Right hindlimb (tissue), 1 donor: ENCODE data around the gene FBXO33.

ENCODE experiments used
- DNase-seq: peaks from one replicate; pipeline ENCODE4 v3.0.0-alpha.2; 2018

FBXO33 gene

DNA sequence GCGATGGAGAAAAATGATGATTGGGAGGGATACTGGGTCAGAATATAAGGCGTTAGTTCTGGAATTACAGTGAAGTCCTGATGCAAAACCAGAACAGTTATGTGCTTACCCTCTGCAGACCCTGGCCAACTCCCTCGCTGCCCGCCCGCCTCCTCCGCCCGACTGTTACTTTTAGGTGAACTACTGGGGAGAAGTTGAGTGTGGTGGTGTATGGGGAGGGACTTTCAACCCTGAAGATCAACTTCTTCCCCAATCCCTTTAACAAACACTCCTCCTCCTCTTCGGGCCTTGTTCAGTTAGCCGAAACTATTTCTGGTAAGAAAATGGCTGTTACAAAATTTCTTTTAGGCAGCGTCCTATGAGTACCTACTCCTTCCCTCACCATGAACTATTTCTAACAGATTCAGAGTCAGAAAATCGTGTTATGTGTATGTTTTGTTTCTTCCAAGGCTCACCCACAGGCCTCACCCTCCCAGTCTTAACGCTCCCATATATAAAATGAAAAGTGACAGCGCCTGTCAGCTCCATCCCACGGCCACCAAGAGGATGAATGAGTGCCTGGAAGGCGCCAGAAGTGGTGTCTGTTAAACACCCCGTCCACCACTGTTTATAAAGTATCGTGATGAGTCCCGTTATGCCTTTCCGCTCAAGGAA is 1.3 kb downstream of the FBXO33 start:
- DNase-seq, result no peak

DNA sequence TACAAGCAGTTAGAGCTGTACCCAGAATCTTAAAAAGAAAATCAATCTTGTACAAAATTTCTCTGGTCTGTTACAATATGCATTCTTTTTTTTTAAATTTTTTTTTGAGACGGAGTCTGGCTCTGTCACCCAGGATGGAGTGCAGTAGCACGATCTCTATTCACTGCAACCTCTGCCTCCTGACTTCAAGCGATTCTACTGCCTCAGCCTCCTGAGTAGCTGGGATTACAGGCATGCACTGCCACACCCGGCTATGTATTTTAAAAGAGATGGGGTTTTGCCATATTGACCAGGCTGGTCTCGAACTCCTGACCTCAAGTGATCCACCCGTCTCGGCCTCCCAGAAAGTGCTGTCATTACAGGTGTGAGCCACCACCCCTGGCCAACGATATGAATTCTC is 4.1 kb downstream of the FBXO33 start:
- no peak for DNase-seq

DNA sequence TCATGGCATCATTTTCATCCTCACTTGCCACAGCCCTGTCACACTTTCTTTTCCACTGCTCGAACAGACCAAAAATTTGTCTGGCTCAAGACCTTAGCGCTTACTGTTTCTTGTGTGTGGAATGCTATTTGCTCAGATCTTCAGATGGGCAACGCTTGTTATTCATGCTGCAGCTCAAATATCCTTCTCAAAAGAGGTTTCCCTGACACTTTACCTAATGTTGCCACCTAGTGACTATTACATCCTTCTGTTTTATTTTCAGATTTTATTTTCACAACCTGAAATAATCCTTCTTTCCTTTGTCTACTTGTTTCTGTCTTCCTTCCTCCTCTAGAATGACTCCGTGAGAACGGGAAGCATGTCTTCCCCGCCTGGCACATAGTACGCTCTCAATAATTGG is 5.6 kb downstream of the FBXO33 start:
- DNase-seq, result no peak

DNA sequence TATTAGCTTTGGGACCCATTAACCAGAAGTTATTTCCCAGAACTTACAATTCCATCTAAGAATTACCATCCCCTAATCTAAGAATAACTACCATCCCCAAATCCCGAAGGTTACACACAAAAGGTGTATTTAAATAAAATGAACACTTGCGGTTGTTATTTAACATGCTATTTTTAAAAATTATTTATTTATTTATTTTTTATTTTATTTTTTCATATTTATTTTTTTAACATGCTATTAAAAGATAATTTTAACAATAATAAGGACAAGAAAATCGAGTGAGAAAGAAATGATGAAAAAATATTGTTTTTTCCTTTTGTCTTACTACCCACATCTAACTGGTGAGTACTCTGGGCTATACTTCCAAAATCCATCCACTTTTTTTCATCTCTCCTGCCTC is 6.3 kb downstream of the FBXO33 start:
- no peak for DNase-seq

DNA sequence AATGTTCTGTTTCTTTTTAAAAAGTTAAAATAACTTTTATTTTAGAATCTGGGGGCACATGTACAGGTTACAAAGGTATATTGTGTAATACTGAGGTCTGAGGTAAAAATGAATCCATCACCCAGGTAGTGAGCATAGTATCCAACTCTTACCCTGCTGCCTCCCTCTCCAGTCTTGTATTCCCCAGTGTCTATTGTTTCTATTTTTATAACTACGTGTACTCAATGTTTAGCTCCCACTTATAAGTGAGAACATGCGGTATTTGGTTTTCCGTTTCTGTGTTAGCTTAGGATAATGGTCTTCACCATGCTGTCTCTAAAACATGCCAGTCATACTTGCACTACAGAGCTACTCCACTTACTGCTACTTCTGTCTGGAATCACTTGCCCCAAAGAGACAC is 8.4 kb downstream of the FBXO33 start:
- no peak for DNase-seq

DNA sequence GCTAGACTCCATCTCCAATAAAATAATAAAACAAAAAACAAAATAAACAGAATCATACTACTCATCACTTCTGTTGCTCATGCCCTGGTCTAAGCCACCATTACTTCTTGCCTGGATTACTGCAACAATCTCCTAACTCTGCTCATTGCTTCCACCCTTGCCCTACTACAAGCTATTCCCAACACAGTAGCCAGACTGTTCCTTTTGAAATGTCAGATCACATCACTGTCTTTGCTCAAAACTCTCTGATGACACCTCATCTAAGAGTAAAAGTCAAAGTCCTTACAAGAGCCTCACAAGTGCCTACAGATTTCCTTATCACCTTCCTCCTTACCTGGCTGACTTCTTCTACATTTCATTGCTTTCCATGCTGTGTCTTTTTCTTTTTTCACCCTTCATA is 10.0 kb downstream of the FBXO33 start:
- DNase-seq, result no peak

DNA sequence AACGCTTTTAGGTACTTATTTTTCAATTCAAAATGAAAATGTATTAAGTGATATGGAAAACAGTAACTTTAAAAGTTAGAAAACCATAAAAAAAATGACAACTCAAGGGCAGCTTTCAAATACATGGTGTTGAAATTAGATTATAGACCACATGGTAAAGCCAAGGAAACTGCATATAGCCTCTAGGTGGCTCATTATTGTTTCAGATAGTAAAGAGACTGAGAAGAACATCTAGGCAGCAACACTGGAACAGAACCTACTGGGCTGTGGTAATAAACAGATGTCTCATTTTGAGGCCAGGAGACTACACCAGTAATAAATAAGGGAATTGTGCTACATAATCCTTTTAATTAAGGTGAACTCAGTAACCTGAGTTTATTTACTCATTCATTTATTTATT is 13.0 kb downstream of the FBXO33 start:
- no peak for DNase-seq

DNA sequence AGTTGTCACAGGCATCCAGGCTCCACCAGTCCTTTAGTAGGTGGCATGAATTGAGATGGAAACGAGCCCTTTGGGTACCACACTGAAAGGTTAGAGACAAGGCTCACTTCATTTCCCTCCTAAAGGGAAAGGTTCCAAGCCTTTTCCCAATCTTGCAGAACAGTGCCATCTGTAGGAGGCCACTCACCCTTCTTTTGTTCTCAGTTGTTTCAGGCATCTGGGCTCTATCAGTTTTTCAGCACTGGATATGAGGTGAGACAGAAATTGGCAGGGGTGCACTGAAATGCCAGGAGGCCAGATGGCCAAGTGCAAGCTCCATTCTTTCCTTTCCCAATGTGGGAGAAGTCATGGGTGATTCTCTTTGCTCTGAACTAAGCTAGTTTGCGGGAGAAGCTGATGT is 15.2 kb downstream of the FBXO33 start:
- DNase-seq, result no peak

DNA sequence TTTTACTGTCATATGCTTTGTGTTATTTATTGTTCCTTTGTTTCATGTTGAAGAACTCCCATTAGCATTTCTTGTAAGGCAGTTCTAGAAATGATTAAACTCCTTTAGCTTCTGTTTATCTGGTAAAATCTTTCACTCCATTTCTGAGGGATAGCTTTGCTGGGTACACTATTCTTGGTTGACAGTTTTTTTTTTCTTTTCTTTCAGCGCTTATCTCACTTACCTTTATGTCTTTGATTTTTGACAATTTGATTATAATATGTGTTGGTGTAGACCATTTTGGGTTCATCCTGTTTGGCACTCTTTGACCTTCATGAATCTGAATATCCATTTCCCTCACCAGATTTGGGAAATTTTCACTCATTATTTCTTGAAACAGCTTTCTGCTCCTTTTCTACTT is 16.2 kb downstream of the FBXO33 start:
- DNase-seq, result no peak

DNA sequence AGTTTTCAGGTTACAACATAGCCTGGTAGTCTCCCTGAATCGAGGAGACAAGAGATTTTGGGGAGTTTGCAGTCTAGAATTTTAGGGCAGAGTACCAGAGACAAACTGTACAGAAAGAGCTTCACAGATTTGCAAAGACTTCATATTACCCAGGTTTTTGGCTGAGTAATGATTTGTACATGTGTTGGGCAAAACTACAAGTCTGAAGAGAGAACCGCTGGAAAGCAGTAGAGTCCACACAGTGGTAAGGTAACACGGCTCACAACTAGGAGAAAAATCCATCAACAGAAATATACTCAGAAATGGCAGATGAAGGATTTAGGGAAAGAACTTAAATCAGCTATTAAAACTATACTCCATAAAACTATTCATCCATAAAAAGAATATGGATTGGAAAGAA is 25.7 kb downstream of the FBXO33 start:
- no peak for DNase-seq

DNA sequence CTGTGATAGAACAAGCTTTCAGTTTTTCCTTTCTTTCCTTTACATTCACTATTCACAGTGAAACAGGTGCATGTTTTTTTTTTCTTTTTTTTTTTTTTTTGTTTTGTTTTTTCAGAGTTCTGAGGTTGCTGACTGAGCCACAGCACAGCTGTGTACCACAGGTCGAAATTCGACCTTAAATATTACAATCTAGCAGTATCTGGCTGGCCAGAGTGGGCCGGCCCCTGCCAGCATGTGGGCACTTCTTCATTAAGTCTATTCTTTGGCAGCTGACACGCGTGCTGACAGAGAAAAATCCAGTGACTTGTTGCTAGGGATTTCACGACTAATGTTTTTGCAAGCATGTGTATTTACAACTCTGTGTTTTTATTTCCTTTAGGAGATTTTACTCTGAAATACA is 33.9 kb downstream of the FBXO33 start:
- no peak for DNase-seq

DNA sequence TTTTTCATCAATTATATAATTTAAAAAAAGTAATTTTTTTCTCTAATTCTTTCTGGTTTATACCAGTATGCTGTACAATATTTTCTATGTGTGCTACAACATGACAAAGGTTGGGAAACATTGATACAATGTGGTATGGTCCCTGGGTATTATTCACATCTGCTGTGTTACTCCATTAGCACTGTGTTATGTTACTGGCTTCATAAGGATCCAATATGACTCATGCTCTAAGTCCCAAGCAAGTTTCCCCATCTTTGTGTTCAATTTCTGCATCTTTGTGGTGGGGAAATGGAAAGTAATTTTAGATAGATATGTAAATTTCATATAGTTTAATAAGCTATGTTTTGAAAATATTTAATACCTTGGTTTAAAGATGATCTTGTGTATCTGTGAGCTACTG is 35.8 kb downstream of the FBXO33 start:
- DNase-seq, result no peak

DNA sequence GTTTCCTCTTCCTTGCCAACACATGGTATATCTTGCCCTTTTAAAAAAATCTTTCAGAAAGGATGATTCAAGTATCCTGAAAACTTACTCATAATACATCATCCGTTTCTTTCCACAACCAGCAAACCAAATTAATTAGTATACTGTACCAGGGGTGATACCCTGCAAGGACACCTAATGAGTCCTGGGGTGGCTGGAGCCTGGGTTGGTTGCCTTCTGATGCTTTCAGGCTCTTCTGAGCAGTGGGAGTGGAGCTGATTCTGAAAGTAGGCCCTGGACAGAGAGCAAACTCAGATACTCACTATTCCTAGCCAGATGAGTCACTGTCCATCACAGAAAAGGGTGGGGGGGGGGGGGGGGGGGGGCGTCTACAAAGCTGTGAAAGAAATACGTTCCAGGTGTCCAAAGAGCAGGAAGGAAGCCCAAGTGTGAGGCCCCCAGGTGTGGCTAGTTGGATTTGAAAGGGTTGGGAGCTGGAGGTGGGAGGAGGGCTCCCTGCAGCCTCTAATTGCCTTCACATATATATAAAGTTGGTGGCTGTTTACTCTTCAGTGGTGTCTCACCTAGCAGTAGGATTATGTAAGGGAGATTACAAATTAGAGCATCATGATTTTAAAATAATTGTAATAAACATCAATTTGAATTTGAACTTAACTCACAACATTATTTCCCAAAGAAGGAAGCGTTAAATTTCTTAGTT is 36.5 kb downstream of the FBXO33 start:
- DNase-seq, result no peak

DNA sequence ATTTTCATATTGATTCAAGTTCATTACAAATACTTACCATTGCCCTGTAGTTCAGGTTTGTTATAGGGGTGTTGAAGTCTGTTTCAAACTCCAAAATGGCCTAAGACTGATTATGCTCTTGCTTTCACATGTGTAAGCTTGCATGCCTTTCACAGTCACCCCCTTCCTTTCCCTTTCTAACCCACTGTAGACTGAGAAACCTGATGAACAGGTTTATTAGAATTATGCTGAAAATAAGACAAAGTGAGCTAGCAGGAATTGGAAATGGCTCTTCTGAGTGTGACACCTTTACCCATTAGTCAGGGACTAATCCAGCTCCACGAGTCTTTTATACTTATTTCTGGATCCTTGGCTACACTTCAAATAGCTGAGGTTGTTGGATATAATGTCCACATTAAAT is 38.9 kb downstream of the FBXO33 start:
- DNase-seq, result no peak

DNA sequence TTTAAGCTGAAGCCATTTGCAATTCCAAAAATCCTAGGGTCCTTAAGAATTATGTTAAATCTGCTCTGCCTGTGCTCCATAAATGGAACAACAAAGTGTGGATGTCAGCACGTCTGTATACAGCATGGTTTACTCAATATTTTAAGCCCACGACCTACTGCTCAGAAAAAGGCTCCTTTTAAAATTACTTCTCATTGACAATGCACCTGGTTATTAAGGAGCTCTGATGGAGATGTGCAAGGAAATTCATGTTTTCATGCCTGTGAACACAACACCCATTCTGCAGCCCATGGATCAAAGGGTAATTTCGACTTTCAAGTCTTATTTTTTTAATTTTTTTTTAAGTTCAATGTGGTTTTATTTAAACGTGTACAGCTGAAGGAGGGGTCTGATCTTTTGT is 48.1 kb downstream of the FBXO33 start:
- DNase-seq, result no peak

DNA sequence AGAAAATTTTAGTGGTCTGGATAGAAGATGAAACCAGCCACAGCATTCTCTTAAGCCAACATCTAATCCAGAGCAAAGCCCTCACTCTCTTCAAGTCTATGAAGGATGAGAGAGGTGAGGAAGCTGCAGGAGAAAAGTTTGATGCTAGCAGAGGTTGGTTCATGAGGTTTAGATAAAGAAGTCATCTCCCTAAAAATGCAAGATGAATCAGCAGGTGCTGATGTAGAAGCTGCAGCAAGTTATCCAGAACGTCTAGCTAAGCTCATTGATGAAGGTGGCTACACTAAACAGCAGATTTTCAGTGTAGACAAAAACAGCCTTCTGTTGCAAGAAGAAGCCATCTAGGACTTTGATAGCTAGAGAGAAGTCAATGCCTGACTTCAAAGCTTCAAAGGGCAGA is 48.5 kb downstream of the FBXO33 start:
- no peak for DNase-seq

DNA sequence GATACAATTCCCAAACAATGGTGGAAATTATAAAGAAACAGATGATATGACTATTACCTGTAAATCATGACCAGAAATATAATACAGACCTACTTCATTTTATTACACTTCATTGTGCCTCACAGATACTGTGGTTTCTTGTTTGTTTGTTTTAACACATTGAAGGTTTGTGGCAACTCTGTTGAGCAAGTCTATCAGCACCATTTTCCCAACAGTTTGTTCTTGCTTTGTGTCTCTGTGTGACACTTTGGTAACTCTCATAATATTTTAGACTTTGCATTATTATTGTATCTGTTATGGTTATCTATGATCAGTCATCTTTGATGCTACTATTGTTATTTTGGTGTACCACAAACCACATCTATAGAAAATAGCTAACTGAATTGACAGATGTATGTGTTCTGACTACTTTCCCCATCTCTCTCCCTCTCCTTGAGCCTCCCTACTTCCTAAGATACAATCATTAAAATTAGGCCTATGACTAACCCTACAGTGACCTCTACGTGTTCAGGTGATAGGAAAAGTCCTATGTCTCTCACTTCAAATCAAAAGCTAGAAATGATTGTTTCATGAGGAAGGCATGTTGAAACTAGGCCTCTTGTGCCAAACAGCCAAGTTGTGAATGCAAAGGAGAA is 49.1 kb downstream of the FBXO33 start:
- no peak for DNase-seq

DNA sequence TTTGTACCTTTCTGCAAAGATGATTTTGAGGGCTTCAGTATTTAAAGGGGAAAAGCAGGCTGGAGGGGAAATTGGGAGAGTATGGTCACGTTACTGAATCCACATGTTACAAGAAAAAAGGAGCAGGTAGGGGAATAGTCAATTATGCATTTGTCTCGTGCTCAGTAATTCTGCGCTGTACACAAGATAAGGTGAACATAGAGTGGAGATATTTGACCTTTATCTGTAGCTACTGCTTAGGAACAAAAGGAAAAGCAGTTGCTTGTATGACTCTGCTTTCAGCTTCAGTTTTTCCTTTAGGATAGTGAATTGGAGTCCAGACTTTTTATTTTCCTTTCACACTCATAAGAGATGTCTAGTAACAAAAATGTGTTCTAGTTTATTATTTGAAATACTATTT is 49.8 kb downstream of the FBXO33 start:
- no peak for DNase-seq

DNA sequence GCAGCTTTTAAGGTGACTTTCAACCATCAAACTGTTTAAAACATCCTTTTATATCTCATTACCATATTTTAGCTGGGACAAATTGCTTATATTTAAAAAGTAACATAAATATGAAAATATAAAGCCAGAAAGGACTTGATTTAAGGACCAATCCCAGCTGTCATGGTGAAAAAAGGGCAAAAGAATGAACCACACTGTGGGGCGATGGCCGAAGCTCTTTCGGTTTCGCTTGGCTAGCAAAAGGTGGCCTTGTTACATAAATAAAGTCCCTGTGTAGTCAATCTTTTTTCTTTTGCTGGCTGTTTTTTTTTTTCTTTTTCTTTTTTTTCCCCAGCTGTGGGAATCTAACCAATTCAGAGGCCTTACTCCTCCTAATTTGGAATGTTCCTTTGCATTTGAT is 50.9 kb downstream of the FBXO33 start:
- DNase-seq, result no peak

DNA sequence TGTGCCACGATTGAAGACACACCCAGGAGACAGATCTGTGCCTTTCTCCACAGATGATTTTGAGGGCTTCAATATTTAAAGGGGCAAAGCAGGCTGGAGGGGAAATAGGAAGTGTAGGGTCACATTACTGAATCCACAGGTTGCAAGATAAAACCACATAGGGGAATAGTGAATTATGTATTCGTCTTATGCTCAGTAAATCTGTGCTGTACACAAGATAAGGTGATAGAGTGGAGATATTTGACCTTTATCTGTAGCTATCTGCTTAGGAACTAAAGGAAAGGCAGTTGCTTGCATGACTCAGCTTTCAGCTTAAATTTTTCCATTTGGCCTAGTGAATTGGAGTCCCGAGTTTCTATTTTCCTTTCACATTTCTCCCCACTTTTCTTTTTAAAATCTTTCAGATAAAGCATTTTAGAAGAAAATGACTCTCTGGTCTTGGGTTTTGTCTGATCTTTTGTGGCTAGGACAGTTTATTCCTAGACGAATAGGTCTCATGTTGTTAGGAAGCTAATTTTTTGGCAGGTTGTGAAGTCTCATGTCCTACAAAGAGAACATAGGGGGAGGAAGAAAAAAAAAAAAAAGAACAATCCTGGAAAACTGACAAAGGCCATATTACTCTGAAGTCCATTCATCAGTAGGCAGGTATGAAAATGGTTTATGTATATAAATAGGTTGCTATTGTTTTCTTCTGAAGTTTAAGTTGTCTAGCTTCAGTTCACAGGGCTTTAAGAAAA is 55.4 kb downstream of the FBXO33 start:
- DNase-seq, result no peak

DNA sequence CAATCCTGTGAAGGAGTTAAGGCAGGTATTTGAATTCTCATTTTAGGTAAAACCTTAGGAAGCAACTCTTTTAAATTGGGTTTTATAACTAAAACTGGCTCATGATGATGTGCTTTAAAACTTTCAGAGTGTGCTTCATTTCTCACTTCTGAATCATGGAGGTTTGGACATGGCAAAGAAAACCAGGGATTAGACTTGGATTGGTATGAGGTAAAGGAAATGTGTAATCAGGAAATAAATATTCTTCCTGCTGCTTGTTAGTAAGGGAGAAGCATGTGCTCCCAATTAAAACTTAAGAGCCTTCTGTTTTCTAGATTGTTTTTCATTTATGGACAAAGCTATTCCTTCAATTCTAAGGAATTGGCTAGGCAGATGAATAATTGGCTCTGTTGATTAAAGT is 57.4 kb downstream of the FBXO33 start:
- DNase-seq, result no peak

DNA sequence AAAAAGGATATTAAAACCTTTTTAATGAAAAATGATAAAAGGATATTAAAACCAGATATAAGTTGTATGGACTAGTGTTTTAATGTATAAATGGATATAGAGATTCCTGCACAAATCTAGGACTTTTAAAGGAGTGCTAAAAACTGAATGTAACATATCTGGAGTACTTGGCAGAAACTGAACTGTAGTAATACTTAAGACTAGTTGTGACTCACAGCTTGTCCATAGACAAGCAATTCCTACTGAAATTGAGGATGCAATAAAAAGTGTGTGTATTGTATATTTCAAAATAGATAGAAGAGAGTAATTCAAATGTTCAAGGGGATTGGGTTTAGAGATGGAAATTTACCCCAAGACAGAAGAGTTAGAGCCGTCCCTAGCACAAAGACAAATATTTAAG is 59.6 kb downstream of the FBXO33 start:
- no peak for DNase-seq

DNA sequence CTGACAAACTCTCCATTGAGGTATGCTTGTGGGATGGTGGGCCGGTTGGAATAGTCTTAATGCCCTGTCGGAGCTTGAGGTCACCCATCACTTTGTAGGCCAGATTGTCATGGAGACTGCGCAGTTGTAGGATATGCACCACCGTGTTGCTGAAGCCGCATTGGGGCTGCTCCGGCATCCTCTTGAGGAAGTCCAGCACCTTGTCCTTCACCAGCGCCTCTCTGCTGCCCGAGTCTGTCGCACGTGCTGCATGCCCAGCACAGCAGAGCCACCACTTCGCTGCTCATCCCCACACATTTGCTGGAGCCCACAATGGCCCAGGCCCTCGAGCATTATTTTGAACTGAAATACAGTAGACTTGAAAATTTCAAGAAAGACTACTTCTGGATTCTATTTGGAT is 61.8 kb downstream of the FBXO33 start:
- DNase-seq, result no peak

DNA sequence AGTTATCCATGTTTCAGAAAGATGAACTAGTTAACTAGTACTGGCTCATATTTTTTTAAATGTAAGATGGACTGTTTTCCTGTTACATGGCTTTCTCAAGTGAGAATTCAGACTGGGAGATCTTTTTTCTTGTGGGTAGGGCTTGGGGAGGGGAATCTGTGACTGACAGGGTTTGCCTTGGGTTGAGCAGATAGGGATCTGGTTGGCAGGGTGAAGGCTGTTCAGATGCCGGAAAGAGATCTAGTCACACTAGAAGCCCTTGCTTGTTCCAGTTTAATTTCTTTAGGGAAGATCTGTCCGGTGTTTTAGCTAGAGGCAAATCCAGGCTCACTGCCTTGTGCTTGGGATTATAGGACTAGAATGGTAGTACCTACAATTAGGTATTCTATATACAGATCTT is 63.2 kb downstream of the FBXO33 start:
- no peak for DNase-seq
